UCSD-AML1 (cell line): ENCODE data around the gene BRD2.

Experiments used
- DNase-seq: peaks from one replicate; lab custom pipeline; 2025; ENCODE audit not compliant: unreplicated experiment; lab: John Stamatoyannopoulos, UW

The BRD2 gene

DNA sequence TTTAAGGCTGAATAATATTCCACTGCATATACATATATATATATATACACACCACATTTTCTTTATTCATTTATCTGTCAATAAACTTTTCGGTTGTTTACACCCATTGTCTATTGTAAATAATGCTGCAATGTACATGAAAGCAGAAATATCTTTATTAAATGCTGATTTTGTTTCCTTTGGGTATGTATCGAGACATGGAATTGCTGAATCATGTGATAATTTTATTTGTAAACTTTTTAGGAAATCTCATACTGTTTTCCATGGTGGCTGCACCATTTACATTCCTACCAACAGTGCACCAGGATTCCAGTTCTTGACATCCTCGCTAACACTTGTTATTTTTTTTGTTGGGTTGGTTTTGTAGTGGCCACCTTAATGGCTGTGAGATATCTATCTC, 55.1 kb downstream of the BRD2 start:
- no peak for DNase-seq

DNA sequence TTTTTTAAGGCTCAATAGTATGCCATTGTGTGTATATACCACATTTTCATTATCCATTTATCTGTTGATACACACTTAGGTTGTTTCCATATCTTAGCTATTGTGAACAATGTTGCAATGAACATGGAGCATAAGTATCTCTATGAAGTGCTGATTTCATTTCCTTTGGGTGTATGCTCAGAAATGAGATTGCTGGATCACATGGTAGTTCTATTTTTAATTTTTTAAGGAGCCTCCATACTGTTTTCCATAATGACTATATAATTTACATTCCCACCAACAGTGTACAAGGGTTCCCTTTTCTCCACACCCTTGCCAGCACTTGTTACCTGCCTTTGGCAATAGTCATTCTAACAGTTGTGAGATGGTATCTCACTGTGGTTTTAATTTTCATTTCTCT, 56.1 kb downstream of the BRD2 start:
- no peak for DNase-seq

GRCh38 chr6:33028220-33028849, 59.9 kb downstream of the BRD2 start:
- no peak for DNase-seq

DNA sequence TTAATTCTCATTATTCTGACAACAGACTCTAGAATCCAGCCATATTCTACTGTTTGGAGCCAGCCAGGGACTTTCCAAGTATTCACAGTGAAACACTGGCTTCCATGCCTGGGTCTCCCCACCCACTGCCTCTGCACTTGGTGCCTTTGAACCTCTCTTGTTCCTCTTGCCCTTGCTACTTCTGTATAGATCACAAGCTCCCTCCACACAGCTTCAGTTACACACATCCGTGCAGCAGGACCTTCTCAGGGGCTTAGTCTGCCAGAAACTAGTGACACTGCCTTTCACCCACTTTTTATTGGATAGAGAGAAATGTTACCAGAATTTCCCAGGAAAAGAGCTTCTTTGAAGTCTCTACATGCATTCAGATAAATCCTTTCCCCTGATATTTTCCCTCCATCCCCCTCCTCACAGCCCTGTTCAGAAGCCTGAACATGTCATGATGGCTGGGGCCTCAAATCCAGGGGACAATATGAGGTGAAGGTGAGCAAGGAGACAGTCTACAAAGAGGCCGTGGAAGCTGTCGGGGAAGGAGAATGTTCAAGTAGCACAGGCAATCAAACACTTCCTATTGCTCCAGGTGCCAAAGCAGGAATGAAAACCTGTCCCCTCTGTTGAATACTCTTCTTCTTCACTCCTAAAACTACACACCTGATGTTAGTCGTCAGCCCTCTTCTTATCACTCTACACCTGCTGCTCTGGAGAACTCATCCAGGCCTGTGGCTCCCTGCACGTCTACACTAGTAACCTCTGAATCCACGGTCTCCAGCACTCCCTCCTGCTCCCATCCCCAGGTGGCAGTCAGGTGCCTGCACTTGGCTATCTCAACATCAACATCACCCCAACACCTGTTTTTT, 61.2 kb downstream of the BRD2 start:
- DNase-seq = no peak

GRCh38 chr6:33030245-33030644, 61.9 kb downstream of the BRD2 start:
- DNase-seq = no peak
